Activated CD8-positive, alpha-beta T cell treated with anti-CD3 and anti-CD28 coated beads for 36 hours (primary cell): Measurements from ENCODE around the gene ST6GALNAC3. TPM values are rescaled to one million over a fixed set of nuclear protein-coding genes. Genes with fewer than 3 reads are reported as not detected.

Experiments
- ATAC-seq: fragments of 200-7000 bp; cut with Tn5 transposase; one replicate; pipeline ENCODE4 v1.10.0; 2021; ENCODE audit warnings: mild to moderate bottlenecking, moderate library complexity
- CTCF ChIA-PET: fragments of 350-600 bp; sonication (Branson Sonifier 250); formaldehyde crosslinking; loops from one replicate; lab custom pipeline; 2021; ENCODE audit warnings: antibody characterized with exemption; lab: Charles Lee
- POLR2A ChIA-PET: fragments of 350-600 bp; sonication (Branson Sonifier 250); formaldehyde crosslinking; loops from one replicate; lab custom pipeline; 2021; ENCODE audit warnings: antibody characterized with exemption; lab: Charles Lee
- DNase-seq: peaks from one replicate; pipeline ENCODE4 v3.0.0-alpha.2; 2020
- H3K27ac Mint-ChIP-seq: one replicate; pipeline ENCODE4 v1.8.0; 2021; ENCODE audit warnings: mild to moderate bottlenecking, mixed read lengths
- H3K27me3 Mint-ChIP-seq: one replicate; pipeline ENCODE4 v1.8.0; 2021; ENCODE audit warnings: mixed read lengths
- H3K36me3 Mint-ChIP-seq: one replicate; pipeline ENCODE4 v1.8.0; 2021; ENCODE audit warnings: low read depth, mixed read lengths
- H3K4me1 Mint-ChIP-seq: one replicate; pipeline ENCODE4 v1.8.0; 2021; ENCODE audit warnings: low read depth, mixed read lengths
- H3K4me3 Mint-ChIP-seq: one replicate; pipeline ENCODE4 v1.8.0; 2021; ENCODE audit warnings: mild to moderate bottlenecking, moderate library complexity, mixed read lengths
- H3K9me3 Mint-ChIP-seq: one replicate; pipeline ENCODE4 v1.8.0; 2021; ENCODE audit warnings: mixed read lengths
- CTCF ChIP-seq: fragments of 200-600 bp; IDR thresholded peaks from one replicate; pipeline ENCODE4 v1.8.0; 2022; ENCODE audit warnings: antibody characterized with exemption, mild to moderate bottlenecking
- intact Hi-C: fragments of 100-400 bp; cut with micrococcal nuclease; formaldehyde crosslinking; loops from one replicate; pipeline ENCODE4 v1.10.0; 2022
- total RNA-seq, 2 experiments: library from RNA; stranded (reverse); gene quantifications; one replicate each; pipeline ENCODE4 v1.2.3, GENCODE V29; 2021

Gene ST6GALNAC3
- total RNA-seq, 2 experiments from 2014 or later, result 2.7 to 2.9 TPM

- ATAC-seq (no peak), DNase-seq (no peak)
- CTCF ChIA-PET, result no interaction called here
- POLR2A ChIA-PET, result no interaction called here
- Mint-ChIP-seq H3K27me3 (no peaks in the 10 kb centered on the region), H3K27ac (no peak overlapping the region), H3K9me3 (peaks cover 2% of the 10 kb centered on the region), H3K36me3 (no peaks in the 10 kb centered on the region), H3K4me1 (no peaks in the 10 kb centered on the region), H3K4me3 (no peak overlapping the region)
- intact Hi-C loops, result no loop called here
- no peak for TF ChIP-seq CTCF
Observed at GRCh38 chr1:76314730-76315129, 240.2 kb downstream of the ST6GALNAC3 start.

GRCh38 chr1:76317299-76317900 lies 242.9 kb downstream of the ST6GALNAC3 start:
- H3K9me3 Mint-ChIP-seq, result no peaks in the 10 kb centered on the region
- no peak overlapping the region for H3K4me3 Mint-ChIP-seq
- TF ChIP-seq CTCF, result no peak
- intact Hi-C loops, result no loop called here
- DNase-seq, result no peak
- CTCF ChIA-PET, result interaction anchor here (0.7 to 1.1 kb wide), 2 partner anchors 14 to 163 kb away, joined by 3 to 5 read pairs; no protein-coding TSS in a partner anchor
- H3K4me1 Mint-ChIP-seq, result no peaks in the 10 kb centered on the region
- no peak overlapping the region for H3K27ac Mint-ChIP-seq
- H3K36me3 Mint-ChIP-seq, result no peaks in the 10 kb centered on the region
- no peak for ATAC-seq
- no peaks in the 10 kb centered on the region for H3K27me3 Mint-ChIP-seq
- POLR2A ChIA-PET, result interaction anchor here (0.9 kb wide), 1 partner anchor 148 kb away, joined by 4 read pairs; no protein-coding TSS in a partner anchor

- DNase-seq (peak; percentile 62), ATAC-seq (peak; percentile 91)
- TF ChIP-seq CTCF, result peak; percentile 85
- H3K27me3 Mint-ChIP-seq, result no peaks in the 10 kb centered on the region
- ChIA-PET POLR2A (no interaction called here), CTCF (interaction anchor here (0.6 to 2.3 kb wide), 13 partner anchors 9 to 376 kb away, joined by 3 to 7 read pairs (median 3); no protein-coding TSS in a partner anchor)
- H3K27ac Mint-ChIP-seq, result no peak overlapping the region
- intact Hi-C loops, result no loop called here
- peaks cover 6% of the 10 kb centered on the region for H3K4me1 Mint-ChIP-seq
- no peak overlapping the region for H3K4me3 Mint-ChIP-seq
- H3K9me3 Mint-ChIP-seq, result no peaks in the 10 kb centered on the region
- H3K36me3 Mint-ChIP-seq, result no peaks in the 10 kb centered on the region
Observed at GRCh38 chr1:76330991-76331603, 256.6 kb downstream of the ST6GALNAC3 start.

- POLR2A ChIA-PET, result no interaction called here
- no peak for ATAC-seq
- intact Hi-C loops, result no loop called here
Observed at GRCh38 chr1:76335882-76336281, 261.3 kb downstream of the ST6GALNAC3 start.

More at GRCh38 chr1:76335882-76336281, 261.3 kb downstream of the ST6GALNAC3 start:
- CTCF ChIA-PET, result no interaction called here
- Mint-ChIP-seq H3K9me3 (no peaks in the 10 kb centered on the region), H3K4me1 (peaks cover 6% of the 10 kb centered on the region), H3K4me3 (no peak overlapping the region), H3K36me3 (no peaks in the 10 kb centered on the region), H3K27me3 (no peaks in the 10 kb centered on the region), H3K27ac (no peak overlapping the region)
- TF ChIP-seq CTCF, result no peak
- no peak for DNase-seq
